ENCODE results near the gene CA11.
"Not testable (repeated sequence)": the region's sequence is repeated elsewhere in the genome, so short reads cannot be mapped to it uniquely, and the experiment has no call there.

Gene CA11

GRCh38 chr19:48632692-48633147 lies 13.3 kb downstream of the CA11 start:
- CTCF ChIA-PET, result interaction anchor here (0.9 to 1.2 kb wide), 4 partner anchors 43 to 298 kb away, joined by 3 to 4 read pairs (median 3); no protein-coding TSS in a partner anchor
- no peak for TF ChIP-seq CTCF (IDR thresholded peaks at IDR 0.05; ENCODE audit: insufficient read depth, low read length, missing control alignments)
- no peak for DNase-seq (ENCODE audit: low read depth, low spot score)
- no peak overlapping the region for H3K4me3 ChIP-seq (ENCODE audit: low read depth, low read length)
- POLR2A ChIA-PET, result interaction anchor here (0.9 to 3.5 kb wide), 3 partner anchors 9 to 16 kb away, joined by 5 to 17 read pairs (median 12); partner anchors contain the start of genes RPL18 and SPHK2

- ChIA-PET POLR2A (interaction anchor here (0.9 to 3.5 kb wide), 3 partner anchors 8 to 16 kb away, joined by 5 to 17 read pairs (median 12); partner anchors contain the start of genes RPL18 and SPHK2), CTCF (interaction anchor here (1.1 to 1.2 kb wide), 2 partner anchors 43 to 48 kb away, joined by 3 to 4 read pairs; no protein-coding TSS in a partner anchor)
- not testable (repeated sequence) for DNase-seq (ENCODE audit: low read depth, low spot score); H3K4me3 ChIP-seq (ENCODE audit: low read depth, low read length)
Measured at GRCh38 chr19:48632286-48632685, 13.7 kb downstream of the CA11 start.

- no peak overlapping the region for H3K4me3 ChIP-seq (ENCODE audit: low read depth, low read length)
- ChIA-PET POLR2A (interaction anchor here (1.2 to 3.5 kb wide), 2 partner anchors 12 to 363 kb away, joined by 3 to 12 read pairs; partner anchors contain the start of genes RPL18, RUVBL2 and SPHK2), CTCF (interaction anchor here (0.8 kb wide), 1 partner anchor 15 kb away, joined by 3 read pairs; the partner anchor contains the start of gene CA11)
- TF ChIP-seq CTCF (IDR thresholded peaks at IDR 0.05; ENCODE audit: insufficient read depth, low read length, missing control alignments), result no peak
- DNase-seq (ENCODE audit: low read depth, low spot score), result no peak
Measured at GRCh38 chr19:48631225-48631624, 14.8 kb downstream of the CA11 start.

- H3K4me3 ChIP-seq (ENCODE audit: low read depth, low read length), result no peak overlapping the region
- no peak for TF ChIP-seq CTCF (IDR thresholded peaks at IDR 0.05; ENCODE audit: insufficient read depth, low read length, missing control alignments)
- ChIA-PET POLR2A (interaction anchor here (1.2 to 3.5 kb wide), 2 partner anchors 11 to 363 kb away, joined by 3 to 12 read pairs; partner anchors contain the start of genes RPL18, RUVBL2 and SPHK2), CTCF (interaction anchor here (0.6 kb wide), 1 partner anchor 229 kb away, joined by 3 read pairs; no protein-coding TSS in a partner anchor)
- no peak for DNase-seq (ENCODE audit: low read depth, low spot score)
Measured at GRCh38 chr19:48630296-48631063, 15.5 kb downstream of the CA11 start.

- POLR2A ChIA-PET, result interaction anchor here (3.5 kb wide), 1 partner anchor 10 kb away, joined by 12 read pairs; the partner anchor contains the start of genes RPL18 and SPHK2
- CTCF ChIA-PET, result interaction anchor here (0.6 kb wide), 1 partner anchor 228 kb away, joined by 3 read pairs; no protein-coding TSS in a partner anchor
Measured at GRCh38 chr19:48629599-48630295, 16.2 kb downstream of the CA11 start.

GRCh38 chr19:48629297-48629598 lies 16.7 kb downstream of the CA11 start:
- DNase-seq (ENCODE audit: low read depth, low spot score), result no peak
- POLR2A ChIA-PET, result no interaction called here
- CTCF ChIA-PET, result no interaction called here
- TF ChIP-seq CTCF (IDR thresholded peaks at IDR 0.05; ENCODE audit: insufficient read depth, low read length, missing control alignments), result no peak
- no peak overlapping the region for H3K4me3 ChIP-seq (ENCODE audit: low read depth, low read length)

More at GRCh38 chr19:48629599-48630295, 16.2 kb downstream of the CA11 start:
- no peak for DNase-seq (ENCODE audit: low read depth, low spot score)
- TF ChIP-seq CTCF (IDR thresholded peaks at IDR 0.05; ENCODE audit: insufficient read depth, low read length, missing control alignments), result no peak
- no peak overlapping the region for H3K4me3 ChIP-seq (ENCODE audit: low read depth, low read length)
